ENCODE measurements around the gene WFDC1. TPM values are rescaled to one million over a fixed set of nuclear protein-coding genes. Genes with fewer than 3 reads are reported as not detected.

WFDC1 gene
- total RNA-seq, 1 donor from 2014 or later, result not detected

DNA sequence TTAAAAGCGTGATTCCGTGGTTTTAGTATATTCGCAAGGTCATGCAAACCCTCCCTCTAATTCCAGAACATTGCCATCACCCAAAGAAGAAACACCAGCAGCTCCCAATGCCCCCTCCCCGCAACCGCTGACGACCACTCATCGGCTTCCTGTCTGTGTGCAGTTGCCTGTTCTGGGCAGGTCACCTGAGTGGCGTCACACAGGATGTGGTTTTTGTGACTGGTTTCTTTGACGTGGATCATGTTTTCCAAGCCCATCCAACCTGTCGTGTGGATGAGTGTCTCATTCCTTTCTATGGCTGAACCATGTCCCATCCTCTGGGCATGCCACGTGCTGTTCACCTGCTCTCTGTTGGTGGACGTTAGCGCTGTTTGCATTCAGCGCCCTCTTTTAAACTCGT lies 65.5 kb downstream of the WFDC1 start:
- H3K27ac Mint-ChIP-seq, result no peak overlapping the region
- peaks cover 71% of the 10 kb centered on the region for H3K4me1 Mint-ChIP-seq
- H2AFZ ChIP-seq (replicated peaks), result no peak overlapping the region

DNA sequence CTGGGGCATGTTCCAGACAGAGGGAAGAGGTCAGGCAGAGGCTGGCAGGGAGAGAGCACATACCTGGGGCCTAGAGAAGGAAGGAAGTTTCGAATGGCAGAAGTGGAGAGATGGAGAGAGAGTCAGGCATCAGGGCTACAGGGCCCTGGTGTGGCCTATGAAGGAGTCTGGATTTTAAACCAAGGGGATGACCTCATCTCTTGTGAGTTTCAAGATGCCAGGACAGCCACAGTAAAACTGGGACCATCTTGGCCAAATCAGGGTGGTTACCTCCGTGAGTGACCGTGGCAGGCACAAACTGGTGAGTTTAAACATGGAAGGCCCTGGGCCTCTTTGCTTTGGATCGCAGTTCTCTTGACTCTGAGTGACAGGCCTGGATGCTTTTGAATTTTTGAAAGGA lies 66.1 kb downstream of the WFDC1 start:
- Mint-ChIP-seq H3K36me3 (no peaks in the 10 kb centered on the region), H3K27ac (peak overlapping the region; percentile 28), H3K4me1 (peaks cover 71% of the 10 kb centered on the region), H3K27me3 (ENCODE audit: insufficient read depth, low read depth) (peaks cover 4% of the 10 kb centered on the region), H3K4me3 (no peak overlapping the region), H3K9me3 (no peaks in the 10 kb centered on the region)
- TF ChIP-seq EZH2 (IDR thresholded peaks at IDR 0.05), result no peak
- TF ChIP-seq, protein P1, sequence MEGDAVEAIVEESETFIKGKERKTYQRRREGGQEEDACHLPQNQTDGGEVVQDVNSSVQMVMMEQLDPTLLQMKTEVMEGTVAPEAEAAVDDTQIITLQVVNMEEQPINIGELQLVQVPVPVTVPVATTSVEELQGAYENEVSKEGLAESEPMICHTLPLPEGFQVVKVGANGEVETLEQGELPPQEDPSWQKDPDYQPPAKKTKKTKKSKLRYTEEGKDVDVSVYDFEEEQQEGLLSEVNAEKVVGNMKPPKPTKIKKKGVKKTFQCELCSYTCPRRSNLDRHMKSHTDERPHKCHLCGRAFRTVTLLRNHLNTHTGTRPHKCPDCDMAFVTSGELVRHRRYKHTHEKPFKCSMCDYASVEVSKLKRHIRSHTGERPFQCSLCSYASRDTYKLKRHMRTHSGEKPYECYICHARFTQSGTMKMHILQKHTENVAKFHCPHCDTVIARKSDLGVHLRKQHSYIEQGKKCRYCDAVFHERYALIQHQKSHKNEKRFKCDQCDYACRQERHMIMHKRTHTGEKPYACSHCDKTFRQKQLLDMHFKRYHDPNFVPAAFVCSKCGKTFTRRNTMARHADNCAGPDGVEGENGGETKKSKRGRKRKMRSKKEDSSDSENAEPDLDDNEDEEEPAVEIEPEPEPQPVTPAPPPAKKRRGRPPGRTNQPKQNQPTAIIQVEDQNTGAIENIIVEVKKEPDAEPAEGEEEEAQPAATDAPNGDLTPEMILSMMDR (IDR thresholded peaks at IDR 0.05), result no peak
- TF ChIP-seq EZH2phosphoT487 (IDR thresholded peaks at IDR 0.05), result no peak
- peaks cover 3% of the 10 kb centered on the region for H3K27me3 ChIP-seq
- H2AFZ ChIP-seq (replicated peaks), result no peak overlapping the region
- H3K9ac ChIP-seq, result no peak overlapping the region
- no peak overlapping the region for H3K27ac ChIP-seq
- no peaks in the 10 kb centered on the region for H3K36me3 ChIP-seq
- H3K9me3 ChIP-seq (ENCODE audit: low read depth), result no peaks in the 10 kb centered on the region
- no peak for DNase-seq (ENCODE audit: low spot score)
- H4K20me1 ChIP-seq (ENCODE audit: low read depth), result no peaks in the 10 kb centered on the region
- H3K79me2 ChIP-seq (ENCODE audit: low read depth), result no peaks in the 10 kb centered on the region
- H3F3A ChIP-seq (ENCODE audit: low read depth), result peaks cover 24% of the 10 kb centered on the region
- H3K4me3 ChIP-seq, result no peak overlapping the region
- no peak overlapping the region for H3K4me2 ChIP-seq
- peaks cover 39% of the 10 kb centered on the region for H3K4me1 ChIP-seq

More for the DNA sequence above, 65.5 kb downstream of the WFDC1 start:
- TF ChIP-seq EZH2 (IDR thresholded peaks at IDR 0.05), result no peak
- TF ChIP-seq, protein P1 (IDR thresholded peaks at IDR 0.05), result no peak
- TF ChIP-seq EZH2phosphoT487 (IDR thresholded peaks at IDR 0.05), result no peak
- Histone ChIP-seq H3K79me2 (ENCODE audit: low read depth) (no peaks in the 10 kb centered on the region), H3K9ac (no peak overlapping the region), H3F3A (ENCODE audit: low read depth) (peaks cover 24% of the 10 kb centered on the region), H3K36me3 (no peaks in the 10 kb centered on the region), H3K27me3 (no peaks in the 10 kb centered on the region), H3K4me2 (no peak overlapping the region), H3K27ac (no peak overlapping the region), H4K20me1 (ENCODE audit: low read depth) (no peaks in the 10 kb centered on the region), H3K4me3 (no peak overlapping the region), H3K9me3 (ENCODE audit: low read depth) (no peaks in the 10 kb centered on the region), H3K4me1 (peaks cover 39% of the 10 kb centered on the region)
- Mint-ChIP-seq H3K4me3 (no peak overlapping the region), H3K9me3 (no peaks in the 10 kb centered on the region), H3K36me3 (no peaks in the 10 kb centered on the region), H3K27me3 (ENCODE audit: insufficient read depth, low read depth) (peaks cover 4% of the 10 kb centered on the region)
- no peak for DNase-seq (ENCODE audit: low spot score)

DNA sequence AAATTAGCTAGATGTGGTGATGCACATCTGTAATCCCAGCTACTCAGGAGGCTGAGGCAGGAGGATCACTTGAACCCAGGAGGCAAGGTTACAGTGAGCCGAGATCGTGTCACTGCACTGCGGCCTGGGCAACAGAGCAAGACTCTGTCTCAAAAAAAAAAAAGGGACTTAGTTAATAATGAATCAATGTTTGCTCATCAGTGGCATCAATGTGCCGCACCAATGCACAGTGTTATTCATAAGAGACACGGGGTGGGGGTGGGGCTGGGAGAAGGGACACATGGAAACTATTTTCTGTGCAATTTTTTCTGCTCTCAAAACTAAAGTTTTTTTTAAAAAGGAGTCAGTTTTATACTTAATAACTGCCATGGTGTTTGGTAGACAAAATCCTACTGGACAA lies 66.9 kb downstream of the WFDC1 start:
- H3K4me3 ChIP-seq, result no peak overlapping the region
- H3K27ac Mint-ChIP-seq, result no peak overlapping the region
- peaks cover 33% of the 10 kb centered on the region for H3K4me1 ChIP-seq
- H3K9me3 Mint-ChIP-seq, result no peaks in the 10 kb centered on the region
- no peak for DNase-seq (ENCODE audit: low spot score)
- peaks cover 66% of the 10 kb centered on the region for H3K4me1 Mint-ChIP-seq
- no peaks in the 10 kb centered on the region for H3K36me3 Mint-ChIP-seq
- H3K9me3 ChIP-seq (ENCODE audit: low read depth), result no peaks in the 10 kb centered on the region
- TF ChIP-seq, protein P1 (IDR thresholded peaks at IDR 0.05), result no peak
- TF ChIP-seq EZH2 (IDR thresholded peaks at IDR 0.05), result no peak
- no peak for TF ChIP-seq EZH2phosphoT487 (IDR thresholded peaks at IDR 0.05)
- H3K27me3 Mint-ChIP-seq (ENCODE audit: insufficient read depth, low read depth), result peaks cover 11% of the 10 kb centered on the region
- H3K79me2 ChIP-seq (ENCODE audit: low read depth), result no peaks in the 10 kb centered on the region
- H3K27ac ChIP-seq, result no peak overlapping the region
- H3K36me3 ChIP-seq, result no peaks in the 10 kb centered on the region
- H4K20me1 ChIP-seq (ENCODE audit: low read depth), result no peaks in the 10 kb centered on the region
- peaks cover 24% of the 10 kb centered on the region for H3F3A ChIP-seq (ENCODE audit: low read depth)
- peak overlapping the region; percentile 56 for H3K4me2 ChIP-seq
- H3K4me3 Mint-ChIP-seq, result no peak overlapping the region
- H3K9ac ChIP-seq, result no peak overlapping the region
- peaks cover 9% of the 10 kb centered on the region for H3K27me3 ChIP-seq
- no peak overlapping the region for H2AFZ ChIP-seq (replicated peaks)

Data from neural progenitor cell (in vitro differentiated cells).